Panc1 (cell line): ENCODE data around the gene UNC50. TPM values are rescaled to one million over a fixed set of nuclear protein-coding genes. Genes with fewer than 3 reads are reported as not detected.

Source experiments
- ATAC-seq: fragments of 200-7000 bp; cut with Tn5 transposase; 2 replicates; pipeline ENCODE4 v1.9.1; 2020; ENCODE audit warnings: mild to moderate bottlenecking, moderate library complexity
- BruUV-seq: library from RNA; stranded (reverse); fragments of 400-500 nt; replicated peaks from 2 replicates; lab custom pipeline; 2021; lab: Mats Ljungman, UMichigan
- CTCF ChIA-PET: fragments of 300-600 bp; sonication (Branson Sonifier 250); formaldehyde crosslinking; loops from one replicate; lab custom pipeline; 2022; ENCODE audit warnings: antibody characterized with exemption; lab: Charles Lee
- POLR2A ChIA-PET: fragments of 300-600 bp; sonication (Branson Sonifier 250); formaldehyde crosslinking; loops from one replicate; lab custom pipeline; 2022; ENCODE audit warnings: antibody characterized with exemption; lab: Charles Lee
- DNase-seq: peaks from one replicate; pipeline ENCODE4 v3.0.0-alpha.2; 2010; ENCODE audit warnings: low read depth, low spot score
- H3K27ac ChIP-seq: 2 replicates; pipeline ENCODE4 v1.5.1; 2011; ENCODE audit warnings: mild to moderate bottlenecking, low read length, inconsistent platforms
- H3K27me3 ChIP-seq: fragments of 200-500 bp; sonication (Bioruptor generic); 2 replicates; pipeline ENCODE4 v1.6.0; 2014; ENCODE audit warnings: low read length, inconsistent platforms; ENCODE audit not compliant: control insufficient read depth, insufficient read depth
- H3K36me3 ChIP-seq: fragments of 200-500 bp; sonication (Bioruptor generic); 2 replicates; pipeline ENCODE4 v1.5.1; 2014; ENCODE audit warnings: inconsistent platforms, mild to moderate bottlenecking, low read length, moderate library complexity; ENCODE audit not compliant: control insufficient read depth, insufficient read depth
- H3K4me1 ChIP-seq: 2 replicates; pipeline ENCODE4 v1.5.1; 2011; ENCODE audit warnings: inconsistent platforms, mild to moderate bottlenecking, low read length, moderate library complexity; ENCODE audit not compliant: control insufficient read depth, insufficient read depth
- H3K4me3 ChIP-seq, 2 experiments: 2 replicates each; pipeline ENCODE4 v1.5.1; 2011 to 2012; ENCODE audit warnings: low read depth in 2 of 2, low read length in 2 of 2, mild to moderate bottlenecking in 2 of 2, inconsistent platforms in 1 of 2, moderate library complexity in 1 of 2
- H3K9me3 ChIP-seq: fragments of 200-500 bp; sonication (Bioruptor generic); 2 replicates; pipeline ENCODE4 v1.5.1; 2014; ENCODE audit warnings: low read depth, mild to moderate bottlenecking, inconsistent platforms, low read length, moderate library complexity; ENCODE audit not compliant: control insufficient read depth, insufficient read depth
- CTCF ChIP-seq: fragments of 450-650 bp; IDR thresholded peaks from 2 replicates; pipeline ENCODE4 v1.5.1; 2017; ENCODE audit warnings: mild to moderate bottlenecking
- POLR2AphosphoS5 ChIP-seq: IDR thresholded peaks from 2 replicates; pipeline ENCODE4 v1.6.1; 2012; ENCODE audit warnings: mild to moderate bottlenecking, low read depth, low read length, moderate library complexity
- SIN3A ChIP-seq: IDR thresholded peaks from 2 replicates; pipeline ENCODE4 v1.6.1; 2012; ENCODE audit warnings: low read depth, mild to moderate bottlenecking, low read length, moderate library complexity, borderline replicate concordance; ENCODE audit not compliant: insufficient read depth
- TCF7L2 ChIP-seq: IDR thresholded peaks from 2 replicates; pipeline ENCODE4 v1.6.1; 2011; ENCODE audit warnings: mild to moderate bottlenecking, low read depth, low read length, inconsistent platforms
- in situ Hi-C: cut with HindIII; loops from 2 replicates; pipeline ENCODE4 v1.10.0; 2016; ENCODE audit warnings: low sequenced_read_pairs, low pct_unique_long_range_greater_than_20kb
- intact Hi-C: fragments of 100-400 bp; cut with micrococcal nuclease; formaldehyde crosslinking; loops from one replicate; pipeline ENCODE4 v1.10.0; 2022; ENCODE audit not compliant: unreplicated experiment
- total RNA-seq: library from RNA; stranded (reverse); gene quantifications from one replicate; pipeline ENCODE4 v1.2.1, GENCODE V29; 2021; ENCODE audit not compliant: unreplicated experiment
- TF ChIP-seq, protein P1 (sequence below), 2 experiments: IDR thresholded peaks; 2 replicates each; pipeline ENCODE4 v1.6.1; 2011 to 2012; ENCODE audit warnings: low read depth in 2 of 2, control low read depth in 1 of 2, low read length in 1 of 2, mild to moderate bottlenecking in 1 of 2, moderate library complexity in 1 of 2; ENCODE audit not compliant: insufficient read depth in 1 of 2

Gene UNC50
- total RNA-seq, 1 experiment from 2014 or later, result 43.6 TPM

- ChIA-PET CTCF (no interaction called here), POLR2A (no interaction called here)
- ATAC-seq (no peak), DNase-seq (no peak)
- intact Hi-C loops (no loop called here), in situ Hi-C loops (no loop called here)
- Histone ChIP-seq H3K4me1 (no peaks in the 10 kb centered on the region), H3K27me3 (no peaks in the 10 kb centered on the region), H3K36me3 (no peaks in the 10 kb centered on the region), H3K4me3 (no peak overlapping the region), H3K27ac (no peak overlapping the region), H3K9me3 (no peaks in the 10 kb centered on the region)
- BruUV-seq, result no TSS peak
- TF ChIP-seq TCF7L2 (no peak), POLR2AphosphoS5 (no peak), CTCF (no peak), SIN3A (no peak)
- TF ChIP-seq, protein P1, sequence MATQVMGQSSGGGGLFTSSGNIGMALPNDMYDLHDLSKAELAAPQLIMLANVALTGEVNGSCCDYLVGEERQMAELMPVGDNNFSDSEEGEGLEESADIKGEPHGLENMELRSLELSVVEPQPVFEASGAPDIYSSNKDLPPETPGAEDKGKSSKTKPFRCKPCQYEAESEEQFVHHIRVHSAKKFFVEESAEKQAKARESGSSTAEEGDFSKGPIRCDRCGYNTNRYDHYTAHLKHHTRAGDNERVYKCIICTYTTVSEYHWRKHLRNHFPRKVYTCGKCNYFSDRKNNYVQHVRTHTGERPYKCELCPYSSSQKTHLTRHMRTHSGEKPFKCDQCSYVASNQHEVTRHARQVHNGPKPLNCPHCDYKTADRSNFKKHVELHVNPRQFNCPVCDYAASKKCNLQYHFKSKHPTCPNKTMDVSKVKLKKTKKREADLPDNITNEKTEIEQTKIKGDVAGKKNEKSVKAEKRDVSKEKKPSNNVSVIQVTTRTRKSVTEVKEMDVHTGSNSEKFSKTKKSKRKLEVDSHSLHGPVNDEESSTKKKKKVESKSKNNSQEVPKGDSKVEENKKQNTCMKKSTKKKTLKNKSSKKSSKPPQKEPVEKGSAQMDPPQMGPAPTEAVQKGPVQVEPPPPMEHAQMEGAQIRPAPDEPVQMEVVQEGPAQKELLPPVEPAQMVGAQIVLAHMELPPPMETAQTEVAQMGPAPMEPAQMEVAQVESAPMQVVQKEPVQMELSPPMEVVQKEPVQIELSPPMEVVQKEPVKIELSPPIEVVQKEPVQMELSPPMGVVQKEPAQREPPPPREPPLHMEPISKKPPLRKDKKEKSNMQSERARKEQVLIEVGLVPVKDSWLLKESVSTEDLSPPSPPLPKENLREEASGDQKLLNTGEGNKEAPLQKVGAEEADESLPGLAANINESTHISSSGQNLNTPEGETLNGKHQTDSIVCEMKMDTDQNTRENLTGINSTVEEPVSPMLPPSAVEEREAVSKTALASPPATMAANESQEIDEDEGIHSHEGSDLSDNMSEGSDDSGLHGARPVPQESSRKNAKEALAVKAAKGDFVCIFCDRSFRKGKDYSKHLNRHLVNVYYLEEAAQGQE (IDR thresholded peaks at IDR 0.05; ENCODE audit: insufficient read depth in 1 of 2, low read depth in 2 of 2, low read length in 1 of 2), result no peak
These were observed 43.8 kb upstream of the UNC50 start for GRCh38 chr2:98564541-98565132.

GRCh38 chr2:98565286-98565860 lies 43.0 kb upstream of the UNC50 start:
- intact Hi-C loops, result no loop called here
- Histone ChIP-seq H3K36me3 (no peaks in the 10 kb centered on the region), H3K27ac (no peak overlapping the region), H3K9me3 (no peaks in the 10 kb centered on the region), H3K4me3 (no peak overlapping the region), H3K27me3 (no peaks in the 10 kb centered on the region), H3K4me1 (no peaks in the 10 kb centered on the region)
- ATAC-seq (no peak), DNase-seq (no peak)
- no TSS peak for BruUV-seq
- in situ Hi-C loops, result no loop called here
- ChIA-PET CTCF (no interaction called here), POLR2A (no interaction called here)
- no peak for TF ChIP-seq TCF7L2
- no peak for TF ChIP-seq SIN3A
- TF ChIP-seq, protein P1 (IDR thresholded peaks at IDR 0.05; ENCODE audit: insufficient read depth in 1 of 2, low read depth in 2 of 2, low read length in 1 of 2), result no peak
- no peak for TF ChIP-seq POLR2AphosphoS5
- TF ChIP-seq CTCF, result no peak
